ENCODE data around the gene FBN3. TPM values are rescaled to one million over a fixed set of nuclear protein-coding genes. Genes with fewer than 3 reads are reported as not detected.
"Not testable (repeated sequence)": the region's sequence is repeated elsewhere in the genome, so short reads cannot be mapped to it uniquely, and the experiment has no call there.

The FBN3 gene
- total RNA-seq, 1 experiment from 2014 or later = not detected

- no peak for DNase-seq (ENCODE audit: low spot score)
These were observed 91.7 kb downstream of the FBN3 start for GRCh38 chr19:8057545-8058270.

- DNase-seq (ENCODE audit: low spot score) = no peak
These were observed 92.9 kb downstream of the FBN3 start for GRCh38 chr19:8056533-8056932.

GRCh38 chr19:8054169-8054568 lies 95.2 kb downstream of the FBN3 start:
- no peak for DNase-seq (ENCODE audit: low spot score)

- no peak for DNase-seq (ENCODE audit: low spot score)
These were observed 96.9 kb downstream of the FBN3 start, which contains the start of gene CCL25 for GRCh38 chr19:8052464-8052859. Gene CCL25 (plus strand): TSS chr19:8052760. CDS start chr19:8053050, 290 bp downstream.

GRCh38 chr19:8050274-8051096 lies 98.9 kb downstream of the FBN3 start:
- peak; percentile 64 for DNase-seq (ENCODE audit: low spot score)

GRCh38 chr19:8046569-8047165 lies 102.7 kb downstream of the FBN3 start:
- DNase-seq (ENCODE audit: low spot score) = no peak

- no peak for DNase-seq (ENCODE audit: low spot score)
These were observed 103.4 kb downstream of the FBN3 start for GRCh38 chr19:8045872-8046568.

GRCh38 chr19:8044018-8044417 lies 105.4 kb downstream of the FBN3 start:
- DNase-seq (ENCODE audit: low spot score) = no peak

- no peak for DNase-seq (ENCODE audit: low spot score)
These were observed 106.5 kb downstream of the FBN3 start for GRCh38 chr19:8042900-8043299.

GRCh38 chr19:8041531-8041931 lies 107.9 kb downstream of the FBN3 start:
- DNase-seq (ENCODE audit: low spot score) = no peak

GRCh38 chr19:8039231-8039630 lies 110.2 kb downstream of the FBN3 start:
- no peak for DNase-seq (ENCODE audit: low spot score)

GRCh38 chr19:8038815-8039214 lies 110.6 kb downstream of the FBN3 start:
- DNase-seq (ENCODE audit: low spot score) = no peak

- no peak for DNase-seq (ENCODE audit: low spot score)
These were observed 112.8 kb downstream of the FBN3 start for GRCh38 chr19:8036434-8037099.

GRCh38 chr19:8034178-8034525 lies 115.2 kb downstream of the FBN3 start:
- no peak for DNase-seq (ENCODE audit: low spot score)

GRCh38 chr19:8033287-8034177 lies 115.9 kb downstream of the FBN3 start:
- DNase-seq (ENCODE audit: low spot score) = not testable (repeated sequence)

GRCh38 chr19:8030960-8031359 lies 118.4 kb downstream of the FBN3 start:
- DNase-seq (ENCODE audit: low spot score) = no peak

GRCh38 chr19:8028951-8029491 lies 120.4 kb downstream of the FBN3 start:
- DNase-seq (ENCODE audit: low spot score) = no peak

GRCh38 chr19:8025316-8025715 lies 124.1 kb downstream of the FBN3 start:
- DNase-seq (ENCODE audit: low spot score) = no peak

- DNase-seq (ENCODE audit: low spot score) = not testable (repeated sequence)
These were observed 125.1 kb downstream of the FBN3 start for GRCh38 chr19:8024256-8024655.

GRCh38 chr19:8023371-8023770 lies 126.0 kb downstream of the FBN3 start:
- no peak for DNase-seq (ENCODE audit: low spot score)
